Measurements from ENCODE around the gene ORM2. TPM values are rescaled to one million over a fixed set of nuclear protein-coding genes. Genes with fewer than 3 reads are reported as not detected.
A peak's percentile ranks its signal among the peaks of the same experiment; 100 is the strongest.

ORM2 gene
- total RNA-seq, 2 donors from 2014 or later = 0.59 to 0.80 TPM

DNA sequence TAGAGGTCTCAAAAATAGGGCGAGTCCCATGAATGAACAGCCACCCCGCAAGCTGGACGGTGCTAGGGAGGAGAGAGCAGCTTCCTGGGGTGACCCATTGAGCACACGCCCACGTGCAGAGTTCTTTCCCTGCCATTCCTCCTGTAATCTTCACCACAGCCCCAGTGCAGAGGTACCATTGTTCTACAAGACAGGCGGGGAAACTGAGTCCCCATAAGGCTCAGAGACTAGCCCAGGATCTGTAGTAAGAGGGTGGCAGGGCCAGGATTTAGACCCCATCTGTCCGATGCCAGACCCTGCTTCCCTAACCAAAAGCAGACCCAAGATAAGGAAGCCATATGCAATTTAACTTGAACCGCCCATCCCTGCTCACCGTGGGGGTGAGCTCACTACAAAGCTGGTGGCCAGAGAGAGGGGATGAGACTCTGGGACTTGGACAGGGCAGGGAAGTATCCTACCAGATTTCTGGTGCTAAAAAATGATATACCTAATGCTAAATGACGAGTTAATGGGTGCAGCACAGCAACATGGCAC lies 43.5 kb upstream of the ORM2 start:
- no peaks in the 10 kb centered on the region for H3K9me3 Mint-ChIP-seq
- no peaks in the 10 kb centered on the region for H3K4me1 ChIP-seq (ENCODE audit: control insufficient read depth, insufficient read depth, low read length)
- DNase-seq = peak; percentile 29
- no peak overlapping the region for H3K27ac ChIP-seq (ENCODE audit: low read depth, low read length)
- H3K9me3 ChIP-seq (ENCODE audit: control insufficient read depth, low read length) = no peaks in the 10 kb centered on the region
- peaks cover 41% of the 10 kb centered on the region for H3K36me3 ChIP-seq (ENCODE audit: control insufficient read depth, insufficient read depth, low read length)
- peaks cover 12% of the 10 kb centered on the region for H3K36me3 Mint-ChIP-seq (ENCODE audit: low read depth)
- no peak overlapping the region for H3K9ac ChIP-seq (ENCODE audit: extremely low read depth, low read length, poor library complexity, severe bottlenecking)
- TF ChIP-seq, protein P1, sequence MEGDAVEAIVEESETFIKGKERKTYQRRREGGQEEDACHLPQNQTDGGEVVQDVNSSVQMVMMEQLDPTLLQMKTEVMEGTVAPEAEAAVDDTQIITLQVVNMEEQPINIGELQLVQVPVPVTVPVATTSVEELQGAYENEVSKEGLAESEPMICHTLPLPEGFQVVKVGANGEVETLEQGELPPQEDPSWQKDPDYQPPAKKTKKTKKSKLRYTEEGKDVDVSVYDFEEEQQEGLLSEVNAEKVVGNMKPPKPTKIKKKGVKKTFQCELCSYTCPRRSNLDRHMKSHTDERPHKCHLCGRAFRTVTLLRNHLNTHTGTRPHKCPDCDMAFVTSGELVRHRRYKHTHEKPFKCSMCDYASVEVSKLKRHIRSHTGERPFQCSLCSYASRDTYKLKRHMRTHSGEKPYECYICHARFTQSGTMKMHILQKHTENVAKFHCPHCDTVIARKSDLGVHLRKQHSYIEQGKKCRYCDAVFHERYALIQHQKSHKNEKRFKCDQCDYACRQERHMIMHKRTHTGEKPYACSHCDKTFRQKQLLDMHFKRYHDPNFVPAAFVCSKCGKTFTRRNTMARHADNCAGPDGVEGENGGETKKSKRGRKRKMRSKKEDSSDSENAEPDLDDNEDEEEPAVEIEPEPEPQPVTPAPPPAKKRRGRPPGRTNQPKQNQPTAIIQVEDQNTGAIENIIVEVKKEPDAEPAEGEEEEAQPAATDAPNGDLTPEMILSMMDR (conservative IDR thresholded peaks at IDR 0.05) = no peak
- no peak overlapping the region for H3K27ac Mint-ChIP-seq
- WGBS, 2 experiments (ENCODE audit: insufficient coverage in 1 of 2, insufficient read length in 1 of 2) = 89 to 90% methylated on average over 5 to 9 of the region's 10 CpGs
- no peaks in the 10 kb centered on the region for H3K27me3 Mint-ChIP-seq (ENCODE audit: insufficient read depth)
- H3K4me3 Mint-ChIP-seq = no peak overlapping the region
- H3K4me1 Mint-ChIP-seq = no peaks in the 10 kb centered on the region
- no peak overlapping the region for H3K4me3 ChIP-seq (ENCODE audit: low read length)
- no peaks in the 10 kb centered on the region for H3K27me3 ChIP-seq (ENCODE audit: control insufficient read depth, insufficient read depth, low read length, poor library complexity, severe bottlenecking)

DNA sequence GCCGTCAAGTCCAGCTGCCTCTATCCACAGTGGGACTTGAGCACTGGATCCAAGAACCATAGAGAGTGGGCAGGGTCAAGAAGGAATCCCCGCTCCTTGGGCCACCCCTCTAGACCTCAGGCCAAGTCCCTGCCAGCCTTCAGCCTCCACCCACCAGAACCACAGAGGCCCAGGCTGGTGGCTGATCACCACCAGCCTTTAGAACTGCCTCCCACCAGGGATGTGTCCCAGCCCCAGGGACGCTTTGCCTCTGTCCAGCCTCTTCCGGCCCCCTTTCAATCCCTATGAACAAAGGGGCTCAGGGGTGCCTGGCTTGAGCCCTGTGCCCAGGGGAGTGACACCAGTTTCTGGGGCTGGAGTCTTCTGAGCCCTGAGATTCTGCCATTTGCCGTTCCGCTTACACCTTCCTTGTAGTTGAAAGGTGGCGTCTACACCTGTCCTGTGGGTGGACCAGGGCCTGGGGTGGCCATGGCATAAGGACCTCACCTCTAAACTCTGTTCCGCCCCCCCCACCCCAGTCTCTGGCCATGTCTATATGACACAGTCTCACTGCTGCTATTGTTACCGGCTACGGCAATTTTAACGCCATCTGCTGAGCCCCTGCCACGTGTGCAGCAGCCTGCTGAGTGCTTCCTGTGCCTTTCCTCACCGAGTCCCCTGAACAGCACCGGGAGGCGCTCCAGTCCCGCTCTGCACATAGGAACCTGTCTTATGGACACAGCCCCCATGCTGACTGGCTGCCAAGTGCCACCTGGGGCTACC lies 42.5 kb upstream of the ORM2 start:
- Mint-ChIP-seq H3K9me3 (no peaks in the 10 kb centered on the region), H3K27ac (no peak overlapping the region), H3K36me3 (ENCODE audit: low read depth) (peaks cover 12% of the 10 kb centered on the region), H3K27me3 (ENCODE audit: insufficient read depth) (no peaks in the 10 kb centered on the region), H3K4me1 (no peaks in the 10 kb centered on the region), H3K4me3 (no peak overlapping the region)
- H3K36me3 ChIP-seq (ENCODE audit: control insufficient read depth, insufficient read depth, low read length) = peaks cover 37% of the 10 kb centered on the region
- no peak overlapping the region for H3K9ac ChIP-seq (ENCODE audit: extremely low read depth, low read length, poor library complexity, severe bottlenecking)
- H3K4me3 ChIP-seq (ENCODE audit: low read length) = no peak overlapping the region
- no peaks in the 10 kb centered on the region for H3K4me1 ChIP-seq (ENCODE audit: control insufficient read depth, insufficient read depth, low read length)
- DNase-seq = peak; percentile 54
- no peaks in the 10 kb centered on the region for H3K9me3 ChIP-seq (ENCODE audit: control insufficient read depth, low read length)
- H3K27ac ChIP-seq (ENCODE audit: low read depth, low read length) = no peak overlapping the region
- no peaks in the 10 kb centered on the region for H3K27me3 ChIP-seq (ENCODE audit: control insufficient read depth, insufficient read depth, low read length, poor library complexity, severe bottlenecking)
- 93 to 98% methylated on average over 7 to 16 of the region's 16 CpGs for WGBS, 2 experiments (ENCODE audit: insufficient coverage in 1 of 2, insufficient read length in 1 of 2)
- TF ChIP-seq, protein P1 (conservative IDR thresholded peaks at IDR 0.05) = no peak

DNA sequence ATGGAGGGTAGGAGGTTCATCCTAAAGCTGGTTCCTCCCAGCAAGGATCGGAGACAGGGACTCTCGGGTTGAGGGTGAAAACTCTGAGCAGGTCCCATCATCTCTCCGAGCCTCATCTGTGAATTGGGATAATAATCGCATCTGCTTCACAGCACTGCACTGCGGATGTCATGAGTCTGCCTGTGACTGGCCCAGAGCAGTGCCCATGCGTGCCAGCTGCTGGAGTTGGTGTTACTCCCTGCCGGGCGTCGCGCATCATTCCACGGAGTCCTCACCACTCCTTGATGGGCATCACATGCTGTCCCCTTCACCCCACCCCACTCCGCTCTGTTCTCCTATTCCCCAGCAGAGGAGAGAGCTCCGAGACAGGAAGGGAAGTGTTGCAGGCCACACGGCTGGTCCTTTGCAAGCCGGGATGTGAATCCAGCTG lies 41.9 kb upstream of the ORM2 start:
- Mint-ChIP-seq H3K9me3 (no peaks in the 10 kb centered on the region), H3K4me1 (no peaks in the 10 kb centered on the region), H3K4me3 (no peak overlapping the region), H3K27ac (no peak overlapping the region), H3K36me3 (ENCODE audit: low read depth) (peaks cover 18% of the 10 kb centered on the region), H3K27me3 (ENCODE audit: insufficient read depth) (no peaks in the 10 kb centered on the region)
- H3K4me1 ChIP-seq (ENCODE audit: control insufficient read depth, insufficient read depth, low read length) = no peaks in the 10 kb centered on the region
- H3K9me3 ChIP-seq (ENCODE audit: control insufficient read depth, low read length) = no peaks in the 10 kb centered on the region
- H3K9ac ChIP-seq (ENCODE audit: extremely low read depth, low read length, poor library complexity, severe bottlenecking) = no peak overlapping the region
- no peaks in the 10 kb centered on the region for H3K27me3 ChIP-seq (ENCODE audit: control insufficient read depth, insufficient read depth, low read length, poor library complexity, severe bottlenecking)
- H3K36me3 ChIP-seq (ENCODE audit: control insufficient read depth, insufficient read depth, low read length) = peaks cover 37% of the 10 kb centered on the region
- TF ChIP-seq, protein P1 (conservative IDR thresholded peaks at IDR 0.05) = no peak
- 92 to 97% methylated on average over 8 to 15 of the region's 15 CpGs for WGBS, 2 experiments (ENCODE audit: insufficient coverage in 1 of 2, insufficient read length in 1 of 2)
- no peak overlapping the region for H3K4me3 ChIP-seq (ENCODE audit: low read length)
- peak overlapping the region; percentile 29 for H3K27ac ChIP-seq (ENCODE audit: low read depth, low read length)
- no peak for DNase-seq

All from endodermal cell (in vitro differentiated cells).